ENCODE results near the gene EMP3. TPM values are rescaled to one million over a fixed set of nuclear protein-coding genes. Genes with fewer than 3 reads are reported as not detected.

Gene EMP3
- total and polyA plus RNA-seq, 2 of the 13 experiments (the other 11 are each of a cell fraction or from before 2014, with no cell fraction given) = 2.2 to 7.8 TPM

- peak overlapping the region; percentile 4 to 62 (median 21); a peak in 5 of 6 replicates for H3K4me3 ChIP-seq (replicated peaks in 1 of 3; ENCODE audit: insufficient read depth in 1 of 3, low read depth in 2 of 3, low read length in 3 of 3)
- H3K27ac ChIP-seq (ENCODE audit: extremely low read length, insufficient read depth, low read length) = no peak overlapping the region
- FAIRE-seq = peak; percentile 36
- WGBS (ENCODE audit: low lambda C conversion rate) = 3% methylated on average over 11 of the region's 16 CpGs
- peak; percentile 92 for ATAC-seq
- no peaks in the 10 kb centered on the region for H3K27me3 ChIP-seq (ENCODE audit: control insufficient read depth in 1 of 2, insufficient read depth in 2 of 2, low read length in 2 of 2)
- H4K20me1 ChIP-seq (ENCODE audit: insufficient read depth, low read length) = no peaks in the 10 kb centered on the region
- H3K79me2 ChIP-seq (ENCODE audit: insufficient read depth, low read length) = no peaks in the 10 kb centered on the region
- ChIA-PET CTCF (ENCODE audit: low intra/inter-chr PET ratio, low total read pairs) (interaction anchor here (1.0 to 2.3 kb wide), 3 partner anchors 72 to 289 kb away, joined by 4 to 9 read pairs (median 6); partner anchors contain the start of genes GRWD1 and KDELR1), POLR2A (interaction anchor here (1.0 kb wide), 1 partner anchor 126 kb away, joined by 3 read pairs; the partner anchor contains the start of gene GRWD1)
- in situ Hi-C loops (cut with HindIII; ENCODE audit: extremely low pct_ligation_motif_present, low pct_unique_long_range_greater_than_20kb) = loop anchor here (5.0 to 10.0 kb wide), 2 partner anchors 72 to 265 kb away; partner anchors contain the start of genes GRIN2D and KDELR1
- peak; percentile 64 for DNase-seq (ENCODE audit: low spot score)
- H3K36me3 ChIP-seq (replicated peaks in 1 of 2; ENCODE audit: control insufficient read depth in 1 of 2, insufficient read depth in 2 of 2, low read length in 2 of 2) = no peaks in the 10 kb centered on the region
- no peaks in the 10 kb centered on the region for H3K9me3 ChIP-seq (ENCODE audit: low read length)
- intact Hi-C loops (cut with micrococcal nuclease; ENCODE audit: unreplicated experiment) = loop anchor here (2.0 to 10.0 kb wide), 3 partner anchors 29 to 265 kb away; partner anchors contain the start of genes GRIN2D and KDELR1
- peak overlapping the region; percentile 33 for H2AFZ ChIP-seq (ENCODE audit: low read length)
- BruUV-seq (replicated peaks) = no TSS peak
- peak overlapping the region; percentile 74 for H3K4me2 ChIP-seq (ENCODE audit: low read depth, low read length)
- H3K9ac ChIP-seq (ENCODE audit: insufficient read depth, low read depth, low read length) = peak overlapping the region; percentile 50
- peaks cover 49% of the 10 kb centered on the region for H3K4me1 ChIP-seq (ENCODE audit: insufficient read depth, low read length)
- TF ChIP-seq DNMT1 (CRISPR knock-in tag; IDR thresholded peaks at IDR 0.05) = no peak
- 0 out of 2 replicates have a peak, but pooled peaks have one; percentile 23 for TF ChIP-seq SP4 (CRISPR knock-in tag; IDR thresholded peaks at IDR 0.05)
- no peak for TF ChIP-seq MATR3 (CRISPR knock-in tag; IDR thresholded peaks at IDR 0.05)
- no peak for TF ChIP-seq SATB2 (CRISPR knock-in tag; IDR thresholded peaks at IDR 0.05)
- TF ChIP-seq ARID4A (CRISPR knock-in tag; IDR thresholded peaks at IDR 0.05; ENCODE audit: borderline replicate concordance) = peak; percentile 34; the same call in 1 of the 2 replicates
- TF ChIP-seq TBX2 (CRISPR knock-in tag; IDR thresholded peaks at IDR 0.05; ENCODE audit: borderline replicate concordance) = 0 out of 2 replicates have a peak, but pooled peaks have one; percentile 45
- peak; percentile 89 for TF ChIP-seq STAG1 (CRISPR knock-in tag; IDR thresholded peaks at IDR 0.05)
- TF ChIP-seq ZNF367 (CRISPR knock-in tag; IDR thresholded peaks at IDR 0.05; ENCODE audit: borderline replicate concordance) = no peak
- no peak for TF ChIP-seq FOXO1 (CRISPR knock-in tag; IDR thresholded peaks at IDR 0.05)
- no peak for TF ChIP-seq ARHGAP35 (CRISPR knock-in tag; IDR thresholded peaks at IDR 0.05; ENCODE audit: borderline replicate concordance)
- TF ChIP-seq, protein P1, sequence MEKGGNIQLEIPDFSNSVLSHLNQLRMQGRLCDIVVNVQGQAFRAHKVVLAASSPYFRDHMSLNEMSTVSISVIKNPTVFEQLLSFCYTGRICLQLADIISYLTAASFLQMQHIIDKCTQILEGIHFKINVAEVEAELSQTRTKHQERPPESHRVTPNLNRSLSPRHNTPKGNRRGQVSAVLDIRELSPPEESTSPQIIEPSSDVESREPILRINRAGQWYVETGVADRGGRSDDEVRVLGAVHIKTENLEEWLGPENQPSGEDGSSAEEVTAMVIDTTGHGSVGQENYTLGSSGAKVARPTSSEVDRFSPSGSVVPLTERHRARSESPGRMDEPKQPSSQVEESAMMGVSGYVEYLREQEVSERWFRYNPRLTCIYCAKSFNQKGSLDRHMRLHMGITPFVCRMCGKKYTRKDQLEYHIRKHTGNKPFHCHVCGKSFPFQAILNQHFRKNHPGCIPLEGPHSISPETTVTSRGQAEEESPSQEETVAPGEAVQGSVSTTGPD (CRISPR knock-in tag; IDR thresholded peaks at IDR 0.05) = no peak
- TF ChIP-seq SP1 (IDR thresholded peaks at IDR 0.05) = no peak
- peak; percentile 64; the same call in 1 of the 2 replicates for TF ChIP-seq SP1 (CRISPR knock-in tag; IDR thresholded peaks at IDR 0.05)
- no peak for TF ChIP-seq ZBTB2 (CRISPR knock-in tag; IDR thresholded peaks at IDR 0.05; ENCODE audit: low read depth)
- TF ChIP-seq ATRX (CRISPR knock-in tag; IDR thresholded peaks at IDR 0.05; ENCODE audit: borderline replicate concordance) = no peak
- TF ChIP-seq, protein P2, sequence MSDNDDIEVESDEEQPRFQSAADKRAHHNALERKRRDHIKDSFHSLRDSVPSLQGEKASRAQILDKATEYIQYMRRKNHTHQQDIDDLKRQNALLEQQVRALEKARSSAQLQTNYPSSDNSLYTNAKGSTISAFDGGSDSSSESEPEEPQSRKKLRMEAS (IDR thresholded peaks at IDR 0.05) = no peak
Measured at GRCh38 chr19:48319647-48320541, 5.5 kb upstream of the EMP3 start.
